HepG2 (cell line): ENCODE data around the gene MRPL34. TPM values are rescaled to one million over a fixed set of nuclear protein-coding genes. Genes with fewer than 3 reads are reported as not detected.

ENCODE experiments used
- CBX2 ChIP-seq, 2 experiments: fragments of 200-600 bp in 1 of 2; sonication (generic); formaldehyde crosslinking in 1 of 2; IDR thresholded peaks; 2 replicates each; pipeline versions ENCODE4 v1.7.0 to v1.8.1; 2018 to 2022; ENCODE audit warnings: low read depth in 2 of 2, low read length in 1 of 2, mild to moderate bottlenecking in 1 of 2, missing genetic modification reagents in 1 of 2
- CCAR2 ChIP-seq: fragments of 200-400 bp; formaldehyde crosslinking; optimal IDR thresholded peaks from 2 replicates; pipeline ENCODE3; 2018; ENCODE audit warnings: low read depth, mild to moderate bottlenecking, low read length, moderate library complexity
- FOSL2 ChIP-seq: sonication (generic); formaldehyde crosslinking; IDR thresholded peaks from 2 replicates; pipeline ENCODE4 v1.4.0; 2020; ENCODE audit warnings: missing genetic modification reagents
- HIVEP1 ChIP-seq: sonication (generic); formaldehyde crosslinking; IDR thresholded peaks from 2 replicates; pipeline ENCODE4 v1.4.0; 2020; ENCODE audit warnings: mild to moderate bottlenecking, missing genetic modification reagents
- HMG20B ChIP-seq: conservative IDR thresholded peaks from 2 replicates; pipeline ENCODE4 v1.6.1; 2016; ENCODE audit warnings: missing genetic modification reagents, missing compliant biosample characterization
- HNRNPL ChIP-seq: fragments of 200-400 bp; formaldehyde crosslinking; IDR thresholded peaks from 2 replicates; pipeline ENCODE4 v1.6.1; 2017; ENCODE audit warnings: mild to moderate bottlenecking, low read depth, low read length
- IKZF5 ChIP-seq: IDR thresholded peaks from 2 replicates; pipeline ENCODE4 v1.6.1; 2018; ENCODE audit warnings: missing genetic modification reagents, mild to moderate bottlenecking, missing compliant biosample characterization
- KDM5B ChIP-seq: sonication (generic); formaldehyde crosslinking; IDR thresholded peaks from 2 replicates; pipeline ENCODE4 v1.4.0; 2020; ENCODE audit warnings: missing genetic modification reagents, mild to moderate bottlenecking, borderline replicate concordance
- SOX6 ChIP-seq, 2 experiments: fragments of 450-650 bp in 1 of 2; sonication (generic) in 1 of 2; formaldehyde crosslinking in 1 of 2; IDR thresholded peaks; 2 replicates each; pipeline versions ENCODE4 v1.4.0 to v1.6.1; 2017 to 2020; ENCODE audit warnings: antibody characterized with exemption in 1 of 2, mild to moderate bottlenecking in 1 of 2, missing genetic modification reagents in 1 of 2
- SP5 ChIP-seq: IDR thresholded peaks from 2 replicates; pipeline ENCODE4 v1.6.1; 2016; ENCODE audit warnings: low read depth, borderline replicate concordance
- SYNCRIP ChIP-seq: fragments of 200-400 bp; formaldehyde crosslinking; IDR thresholded peaks from 2 replicates; pipeline ENCODE4 v1.6.1; 2018; ENCODE audit warnings: mild to moderate bottlenecking, low read depth, low read length; ENCODE audit not compliant: insufficient read depth
- ZNF260 ChIP-seq: sonication (generic); formaldehyde crosslinking; IDR thresholded peaks from 2 replicates; pipeline ENCODE4 v1.4.0; 2020; ENCODE audit warnings: missing genetic modification reagents, low read depth, mild to moderate bottlenecking, borderline replicate concordance
- ZNF3 ChIP-seq: IDR thresholded peaks from 2 replicates; pipeline ENCODE4 v1.7.0; 2017; ENCODE audit warnings: inconsistent platforms
- ZNF484 ChIP-seq: sonication (generic); formaldehyde crosslinking; IDR thresholded peaks from 2 replicates; pipeline ENCODE4 v1.5.1; 2020; ENCODE audit warnings: mild to moderate bottlenecking, low read depth, missing genetic modification reagents, borderline replicate concordance
- ZNF547 ChIP-seq: sonication (generic); formaldehyde crosslinking; IDR thresholded peaks from 2 replicates; pipeline ENCODE4 v1.5.1; 2020; ENCODE audit warnings: mild to moderate bottlenecking, missing genetic modification reagents
- ZNF616 ChIP-seq: sonication (generic); formaldehyde crosslinking; IDR thresholded peaks from 2 replicates; pipeline ENCODE4 v1.5.0; 2020; ENCODE audit warnings: low read depth, mild to moderate bottlenecking, missing genetic modification reagents
- ZNF710 ChIP-seq: sonication (generic); formaldehyde crosslinking; IDR thresholded peaks from 2 replicates; pipeline ENCODE4 v1.5.0; 2020; ENCODE audit warnings: mild to moderate bottlenecking, missing genetic modification reagents, borderline replicate concordance
- ZNF788 ChIP-seq: sonication (generic); formaldehyde crosslinking; IDR thresholded peaks from 2 replicates; pipeline ENCODE4 v1.5.0; 2020; ENCODE audit warnings: mild to moderate bottlenecking, missing genetic modification reagents, borderline replicate concordance
- ZSCAN20 ChIP-seq: sonication (generic); formaldehyde crosslinking; IDR thresholded peaks from 2 replicates; pipeline ENCODE4 v1.4.0; 2020; ENCODE audit warnings: missing genetic modification reagents, mild to moderate bottlenecking, borderline replicate concordance
- polyA plus RNA-seq, 8 experiments: library from polyadenylated mRNA; depleted of rRNA in 3 of 8; stranded (reverse) in 7 of 8; unstranded in 1 of 8; fragments of >200 nt; fragmentation: Illumina TruSeq in 4 of 8; extraction: Trizol in 4 of 8; gene quantifications; 2 replicates each; pipeline versions ENCODE4 v1.2.1 to v1.2.3, GENCODE V29; 2011 to 2016; ENCODE audit warnings: low read depth in 4 of 8, missing spikeins in 1 of 8, mixed read lengths in 1 of 8; ENCODE audit not compliant: insufficient read depth in 1 of 8
- total RNA-seq, 5 experiments: library from RNA; depleted of rRNA; stranded (reverse); fragments of >200 nt; fragmentation: Illumina TruSeq; extraction: Trizol; gene quantifications; 2 replicates each; pipeline ENCODE4 v1.2.3, GENCODE V29; 2016; ENCODE audit warnings: low read depth in 1 of 5
- TF ChIP-seq, protein P1 (sequence below): sonication (generic); formaldehyde crosslinking; IDR thresholded peaks from 2 replicates; pipeline ENCODE4 v1.4.0; 2020; ENCODE audit warnings: mild to moderate bottlenecking, missing genetic modification reagents
- TF ChIP-seq, protein P2 (sequence below): sonication (generic); formaldehyde crosslinking; conservative IDR thresholded peaks from 2 replicates; pipeline ENCODE4 v1.4.0; 2020; ENCODE audit warnings: missing genetic modification reagents

The MRPL34 gene
- total and polyA plus RNA-seq, 2 of the 13 experiments (the other 11 are each of a cell fraction or from before 2014, with no cell fraction given) = 74.0 to 77.3 TPM

- no peak for TF ChIP-seq ZNF710
- TF ChIP-seq HNRNPL = peak; percentile 87
- TF ChIP-seq HIVEP1 (CRISPR knock-in tag) = no peak
- TF ChIP-seq ZNF484 (CRISPR knock-in tag) = no peak
- TF ChIP-seq KDM5B (CRISPR knock-in tag) = 0 out of 2 replicates have a peak, but pooled peaks have one; percentile 4
- no peak for TF ChIP-seq ZNF547
- 0 out of 2 replicates have a peak, but pooled peaks have one; percentile 7 for TF ChIP-seq IKZF5 (CRISPR knock-in tag)
- no peak for TF ChIP-seq HMG20B (CRISPR knock-in tag)
- TF ChIP-seq SOX6 (IDR thresholded peaks at IDR 0.05) = no peak
- TF ChIP-seq SOX6 (CRISPR knock-in tag; IDR thresholded peaks at IDR 0.05) = no peak
- TF ChIP-seq, protein P1, sequence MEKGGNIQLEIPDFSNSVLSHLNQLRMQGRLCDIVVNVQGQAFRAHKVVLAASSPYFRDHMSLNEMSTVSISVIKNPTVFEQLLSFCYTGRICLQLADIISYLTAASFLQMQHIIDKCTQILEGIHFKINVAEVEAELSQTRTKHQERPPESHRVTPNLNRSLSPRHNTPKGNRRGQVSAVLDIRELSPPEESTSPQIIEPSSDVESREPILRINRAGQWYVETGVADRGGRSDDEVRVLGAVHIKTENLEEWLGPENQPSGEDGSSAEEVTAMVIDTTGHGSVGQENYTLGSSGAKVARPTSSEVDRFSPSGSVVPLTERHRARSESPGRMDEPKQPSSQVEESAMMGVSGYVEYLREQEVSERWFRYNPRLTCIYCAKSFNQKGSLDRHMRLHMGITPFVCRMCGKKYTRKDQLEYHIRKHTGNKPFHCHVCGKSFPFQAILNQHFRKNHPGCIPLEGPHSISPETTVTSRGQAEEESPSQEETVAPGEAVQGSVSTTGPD (CRISPR knock-in tag) = no peak
- TF ChIP-seq SP5 = peak; percentile 70; the same call in 1 of the 2 replicates
- TF ChIP-seq ZNF3 (CRISPR knock-in tag) = no peak
- no peak for TF ChIP-seq ZNF260 (CRISPR knock-in tag)
- TF ChIP-seq CCAR2 = no peak
- TF ChIP-seq ZSCAN20 (CRISPR knock-in tag) = no peak
- peak; percentile 6; the same call in 1 of the 2 replicates for TF ChIP-seq ZNF788 (CRISPR knock-in tag)
- TF ChIP-seq, protein P2, sequence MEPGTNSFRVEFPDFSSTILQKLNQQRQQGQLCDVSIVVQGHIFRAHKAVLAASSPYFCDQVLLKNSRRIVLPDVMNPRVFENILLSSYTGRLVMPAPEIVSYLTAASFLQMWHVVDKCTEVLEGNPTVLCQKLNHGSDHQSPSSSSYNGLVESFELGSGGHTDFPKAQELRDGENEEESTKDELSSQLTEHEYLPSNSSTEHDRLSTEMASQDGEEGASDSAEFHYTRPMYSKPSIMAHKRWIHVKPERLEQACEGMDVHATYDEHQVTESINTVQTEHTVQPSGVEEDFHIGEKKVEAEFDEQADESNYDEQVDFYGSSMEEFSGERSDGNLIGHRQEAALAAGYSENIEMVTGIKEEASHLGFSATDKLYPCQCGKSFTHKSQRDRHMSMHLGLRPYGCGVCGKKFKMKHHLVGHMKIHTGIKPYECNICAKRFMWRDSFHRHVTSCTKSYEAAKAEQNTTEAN = no peak
- TF ChIP-seq FOSL2 (CRISPR knock-in tag) = no peak
- no peak for TF ChIP-seq ZNF616 (CRISPR knock-in tag)
- no peak for TF ChIP-seq SYNCRIP
- TF ChIP-seq CBX2 (IDR thresholded peaks at IDR 0.05; ENCODE audit: low read depth, low read length) = no peak
- TF ChIP-seq CBX2 (CRISPR knock-in tag; IDR thresholded peaks at IDR 0.05; ENCODE audit: low read depth) = no peak
These were observed 34.7 kb downstream of the MRPL34 start (continued) for GRCh38 chr19:17340302-17340870.
